Glutamatergic neuron (in vitro differentiated cells): ENCODE results near the gene TRIO. TPM values are rescaled to one million over a fixed set of nuclear protein-coding genes. Genes with fewer than 3 reads are reported as not detected.
A peak's percentile ranks its signal among the peaks of the same experiment; 100 is the strongest.

Experiments used
- DNase-seq: peaks from one replicate; pipeline ENCODE4 v3.0.0; 2022
- H3K27ac Mint-ChIP-seq: one replicate; pipeline ENCODE4 v1.8.0; 2020; ENCODE audit warnings: mild to moderate bottlenecking, mixed read lengths, inconsistent platforms; ENCODE audit not compliant: unreplicated experiment
- H3K27me3 Mint-ChIP-seq: one replicate; pipeline ENCODE4 v1.8.0; 2020; ENCODE audit warnings: mild to moderate bottlenecking, moderate library complexity, mixed read lengths, inconsistent platforms; ENCODE audit not compliant: unreplicated experiment
- H3K36me3 Mint-ChIP-seq: one replicate; pipeline ENCODE4 v1.8.0; 2020; ENCODE audit warnings: mild to moderate bottlenecking, mixed read lengths, inconsistent platforms; ENCODE audit not compliant: unreplicated experiment
- H3K4me1 Mint-ChIP-seq: one replicate; pipeline ENCODE4 v1.8.0; 2020; ENCODE audit warnings: mild to moderate bottlenecking, low read depth, mixed read lengths, inconsistent platforms; ENCODE audit not compliant: unreplicated experiment
- H3K4me3 Mint-ChIP-seq: one replicate; pipeline ENCODE4 v1.8.0; 2020; ENCODE audit warnings: mild to moderate bottlenecking, mixed read lengths, inconsistent platforms; ENCODE audit not compliant: unreplicated experiment
- H3K9me3 Mint-ChIP-seq: one replicate; pipeline ENCODE4 v1.8.0; 2020; ENCODE audit warnings: mild to moderate bottlenecking, moderate library complexity, mixed read lengths, inconsistent platforms; ENCODE audit not compliant: unreplicated experiment
- CTCF ChIP-seq: fragments of 200-600 bp; sonication (generic); IDR thresholded peaks from one replicate; pipeline ENCODE4 v1.5.0; 2021; ENCODE audit not compliant: partially characterized antibody, unreplicated experiment
- total RNA-seq: library from RNA; stranded (reverse); fragmentation: NEBNext Ultra II Directional; extraction: Animal tissue kit (Norgen Biotek cat#: 25700); gene quantifications from one replicate; pipeline ENCODE4 v1.2.1, GENCODE V29; 2021; ENCODE audit not compliant: unreplicated experiment

TRIO gene
- total RNA-seq, 1 donor from 2014 or later, result 281 TPM

- no peak for DNase-seq
- peaks cover 1% of the 10 kb centered on the region for H3K27me3 Mint-ChIP-seq
- no peak overlapping the region for H3K27ac Mint-ChIP-seq
- no peaks in the 10 kb centered on the region for H3K9me3 Mint-ChIP-seq
- no peak for TF ChIP-seq CTCF
- peaks cover 11% of the 10 kb centered on the region for H3K36me3 Mint-ChIP-seq
- no peak overlapping the region for H3K4me3 Mint-ChIP-seq
- no peaks in the 10 kb centered on the region for H3K4me1 Mint-ChIP-seq
Measured at GRCh38 chr5:14102666-14103065, 40.5 kb upstream of the TRIO start.

GRCh38 chr5:14105718-14106410 is 37.3 kb upstream of the TRIO start:
- Mint-ChIP-seq H3K36me3 (peaks cover 11% of the 10 kb centered on the region), H3K9me3 (no peaks in the 10 kb centered on the region), H3K27me3 (no peaks in the 10 kb centered on the region), H3K4me3 (no peak overlapping the region), H3K27ac (no peak overlapping the region), H3K4me1 (peaks cover 3% of the 10 kb centered on the region)
- no peak for TF ChIP-seq CTCF
- no peak for DNase-seq

GRCh38 chr5:14107536-14107935 is 35.6 kb upstream of the TRIO start:
- H3K4me3 Mint-ChIP-seq, result no peak overlapping the region
- H3K9me3 Mint-ChIP-seq, result no peaks in the 10 kb centered on the region
- peaks cover 3% of the 10 kb centered on the region for H3K4me1 Mint-ChIP-seq
- TF ChIP-seq CTCF, result no peak
- H3K27ac Mint-ChIP-seq, result no peak overlapping the region
- H3K36me3 Mint-ChIP-seq, result peaks cover 11% of the 10 kb centered on the region
- no peaks in the 10 kb centered on the region for H3K27me3 Mint-ChIP-seq
- DNase-seq, result no peak

GRCh38 chr5:14108170-14108996 is 34.8 kb upstream of the TRIO start:
- Mint-ChIP-seq H3K27ac (no peak overlapping the region), H3K4me3 (peak overlapping the region; percentile 9)

More at GRCh38 chr5:14108170-14108996, 34.8 kb upstream of the TRIO start:
- Mint-ChIP-seq H3K27me3 (no peaks in the 10 kb centered on the region), H3K4me1 (peaks cover 3% of the 10 kb centered on the region), H3K36me3 (peaks cover 3% of the 10 kb centered on the region), H3K9me3 (no peaks in the 10 kb centered on the region)
- peak; percentile 88 for TF ChIP-seq CTCF
- peak; percentile 46 for DNase-seq
